ENCODE data around the gene CAMTA1. TPM values are rescaled to one million over a fixed set of nuclear protein-coding genes. Genes with fewer than 3 reads are reported as not detected.

Gene CAMTA1
- polyA plus RNA-seq, 1 donor from 2014 or later, result 79.0 TPM

GRCh38 chr1:7302126-7302525, 516.9 kb downstream of the CAMTA1 start:
- H3K27ac Mint-ChIP-seq, result no peak overlapping the region
- no peak overlapping the region for H3K4me3 Mint-ChIP-seq
- H3K27me3 Mint-ChIP-seq, result peaks cover 6% of the 10 kb centered on the region
- H3K36me3 Mint-ChIP-seq, result no peaks in the 10 kb centered on the region
- peaks cover 0 to 2% (median 2%) of the 10 kb centered on the region in 3 donors for H3K9me3 Mint-ChIP-seq
- H3K4me1 Mint-ChIP-seq, result peaks cover 0 to 2% (median 0%) of the 10 kb centered on the region in 3 donors

- H3K27me3 Mint-ChIP-seq, result peaks cover 6% of the 10 kb centered on the region
Observed at GRCh38 chr1:7302873-7303272, 517.6 kb downstream of the CAMTA1 start.

GRCh38 chr1:7303554-7304317, 518.5 kb downstream of the CAMTA1 start:
- Mint-ChIP-seq H3K4me1 (peaks cover 0 to 2% (median 0%) of the 10 kb centered on the region in 3 donors), H3K27me3 (peaks cover 6% of the 10 kb centered on the region), H3K9me3 (peaks cover 2 to 12% (median 10%) of the 10 kb centered on the region in 3 donors), H3K36me3 (no peaks in the 10 kb centered on the region), H3K4me3 (no peak overlapping the region), H3K27ac (no peak overlapping the region)

More at GRCh38 chr1:7302873-7303272, 517.6 kb downstream of the CAMTA1 start:
- Mint-ChIP-seq H3K9me3 (peaks cover 0 to 8% (median 4%) of the 10 kb centered on the region in 3 donors), H3K4me1 (peaks cover 0 to 2% (median 0%) of the 10 kb centered on the region in 3 donors), H3K4me3 (no peak overlapping the region), H3K36me3 (no peaks in the 10 kb centered on the region), H3K27ac (no peak overlapping the region)

- Mint-ChIP-seq H3K4me3 (no peak overlapping the region), H3K4me1 (no peaks in the 10 kb centered on the region), H3K9me3 (peaks cover 2 to 19% (median 5%) of the 10 kb centered on the region in 3 donors), H3K27me3 (peaks cover 19% of the 10 kb centered on the region), H3K36me3 (no peaks in the 10 kb centered on the region), H3K27ac (no peak overlapping the region)
Observed at GRCh38 chr1:7313081-7313546, 527.9 kb downstream of the CAMTA1 start.

- H3K27ac Mint-ChIP-seq, result no peak overlapping the region
- H3K4me1 Mint-ChIP-seq, result no peaks in the 10 kb centered on the region
- peaks cover 0 to 13% (median 2%) of the 10 kb centered on the region in 3 donors for H3K9me3 Mint-ChIP-seq
- no peak overlapping the region for H3K4me3 Mint-ChIP-seq
- peaks cover 19% of the 10 kb centered on the region for H3K27me3 Mint-ChIP-seq
- H3K36me3 Mint-ChIP-seq, result no peaks in the 10 kb centered on the region
Observed at GRCh38 chr1:7313826-7314225, 528.6 kb downstream of the CAMTA1 start.

- no peak overlapping the region for H3K4me3 Mint-ChIP-seq
- H3K36me3 Mint-ChIP-seq, result no peaks in the 10 kb centered on the region
- peaks cover 0 to 12% (median 0%) of the 10 kb centered on the region in 3 donors for H3K9me3 Mint-ChIP-seq
- peaks cover 20% of the 10 kb centered on the region for H3K27me3 Mint-ChIP-seq
- H3K27ac Mint-ChIP-seq, result no peak overlapping the region
- no peaks in the 10 kb centered on the region for H3K4me1 Mint-ChIP-seq
Observed at GRCh38 chr1:7315316-7315715, 530.1 kb downstream of the CAMTA1 start.

- peaks cover 0 to 10% (median 0%) of the 10 kb centered on the region in 3 donors for H3K9me3 Mint-ChIP-seq
- H3K27ac Mint-ChIP-seq, result no peak overlapping the region
- peaks cover 20% of the 10 kb centered on the region for H3K27me3 Mint-ChIP-seq
- H3K4me1 Mint-ChIP-seq, result no peaks in the 10 kb centered on the region
- no peak overlapping the region for H3K4me3 Mint-ChIP-seq
- no peaks in the 10 kb centered on the region for H3K36me3 Mint-ChIP-seq
Observed at GRCh38 chr1:7315946-7316345, 530.7 kb downstream of the CAMTA1 start.

GRCh38 chr1:7317888-7318287, 532.6 kb downstream of the CAMTA1 start:
- H3K36me3 Mint-ChIP-seq, result no peaks in the 10 kb centered on the region
- no peak overlapping the region for H3K4me3 Mint-ChIP-seq
- no peak overlapping the region for H3K27ac Mint-ChIP-seq
- peaks cover 0 to 5% (median 0%) of the 10 kb centered on the region in 3 donors for H3K9me3 Mint-ChIP-seq
- peaks cover 0 to 2% (median 2%) of the 10 kb centered on the region in 3 donors for H3K4me1 Mint-ChIP-seq
- H3K27me3 Mint-ChIP-seq, result peaks cover 15% of the 10 kb centered on the region

- H3K9me3 Mint-ChIP-seq, result peaks cover 0 to 5% (median 0%) of the 10 kb centered on the region in 3 donors
- H3K4me1 Mint-ChIP-seq, result peaks cover 0 to 2% (median 2%) of the 10 kb centered on the region in 3 donors
- no peaks in the 10 kb centered on the region for H3K36me3 Mint-ChIP-seq
- H3K27ac Mint-ChIP-seq, result no peak overlapping the region
- H3K27me3 Mint-ChIP-seq, result peaks cover 12% of the 10 kb centered on the region
- no peak overlapping the region for H3K4me3 Mint-ChIP-seq
Observed at GRCh38 chr1:7319196-7319595, 533.9 kb downstream of the CAMTA1 start.

- Mint-ChIP-seq H3K4me3 (no peak overlapping the region), H3K27me3 (peaks cover 5% of the 10 kb centered on the region), H3K4me1 (peaks cover 0 to 2% (median 2%) of the 10 kb centered on the region in 3 donors), H3K27ac (no peak overlapping the region), H3K36me3 (no peaks in the 10 kb centered on the region), H3K9me3 (peaks cover 0 to 5% (median 0%) of the 10 kb centered on the region in 3 donors)
Observed at GRCh38 chr1:7320661-7321060, 535.4 kb downstream of the CAMTA1 start.

- H3K4me1 Mint-ChIP-seq, result peaks cover 2 to 4% (median 2%) of the 10 kb centered on the region in 3 donors
- peaks cover 6% of the 10 kb centered on the region for H3K27me3 Mint-ChIP-seq
- peaks cover 0 to 9% (median 1%) of the 10 kb centered on the region in 3 donors for H3K9me3 Mint-ChIP-seq
- H3K27ac Mint-ChIP-seq, result no peak overlapping the region
- no peak overlapping the region for H3K4me3 Mint-ChIP-seq
- peaks cover 3% of the 10 kb centered on the region for H3K36me3 Mint-ChIP-seq
Observed at GRCh38 chr1:7322283-7322785, 537.1 kb downstream of the CAMTA1 start.

GRCh38 chr1:7322912-7323311, 537.7 kb downstream of the CAMTA1 start:
- Mint-ChIP-seq H3K9me3 (peaks cover 2 to 12% (median 7%) of the 10 kb centered on the region in 3 donors), H3K27ac (no peak overlapping the region), H3K4me1 (peaks cover 2 to 4% (median 2%) of the 10 kb centered on the region in 3 donors), H3K4me3 (no peak overlapping the region), H3K27me3 (peaks cover 6% of the 10 kb centered on the region), H3K36me3 (peaks cover 3% of the 10 kb centered on the region)

GRCh38 chr1:7325254-7325653, 540.0 kb downstream of the CAMTA1 start:
- peak overlapping the region in 1 of 3 donors; percentile 21 for H3K27ac Mint-ChIP-seq
- H3K9me3 Mint-ChIP-seq, result peaks cover 3 to 15% (median 13%) of the 10 kb centered on the region in 3 donors
- peaks cover 5% of the 10 kb centered on the region for H3K27me3 Mint-ChIP-seq
- H3K4me1 Mint-ChIP-seq, result peaks cover 2 to 4% (median 2%) of the 10 kb centered on the region in 3 donors
- H3K36me3 Mint-ChIP-seq, result peaks cover 3% of the 10 kb centered on the region
- H3K4me3 Mint-ChIP-seq, result no peak overlapping the region

- Mint-ChIP-seq H3K4me1 (peaks cover 2 to 4% (median 2%) of the 10 kb centered on the region in 3 donors), H3K36me3 (peaks cover 3% of the 10 kb centered on the region), H3K27me3 (peaks cover 5% of the 10 kb centered on the region), H3K9me3 (peaks cover 5 to 15% (median 13%) of the 10 kb centered on the region in 3 donors), H3K4me3 (peak overlapping the region in 1 of 4 donors; percentile 32), H3K27ac (no peak overlapping the region)
Observed at GRCh38 chr1:7326366-7326765, 541.1 kb downstream of the CAMTA1 start.

- no peak overlapping the region for H3K4me3 Mint-ChIP-seq
- peaks cover 3% of the 10 kb centered on the region for H3K36me3 Mint-ChIP-seq
- peaks cover 5% of the 10 kb centered on the region for H3K27me3 Mint-ChIP-seq
- H3K4me1 Mint-ChIP-seq, result peaks cover 0 to 4% (median 0%) of the 10 kb centered on the region in 3 donors
- H3K27ac Mint-ChIP-seq, result no peak overlapping the region
- H3K9me3 Mint-ChIP-seq, result peaks cover 5 to 15% (median 10%) of the 10 kb centered on the region in 3 donors
Observed at GRCh38 chr1:7327849-7328248, 542.6 kb downstream of the CAMTA1 start.
